Ascending aorta (tissue), 2 donors: ENCODE results near the gene POU2F1. TPM values are rescaled to one million over a fixed set of nuclear protein-coding genes. Genes with fewer than 3 reads are reported as not detected.

ENCODE experiments used
- DNase-seq, 2 donors: peaks; one replicate each; pipeline ENCODE4 v3.0.0-alpha.2; 2019; ENCODE audit warnings: low spot score in 2 of 2
- H3K27ac ChIP-seq, 2 donors: fragments of 200-600 bp; sonication (generic); one replicate each; pipeline ENCODE4 v1.5.1; 2016 to 2017; ENCODE audit warnings: mild to moderate bottlenecking in 1 of 2
- H3K27me3 ChIP-seq: fragments of 200-600 bp; sonication (generic); one replicate; pipeline ENCODE4 v1.5.1; 2017
- H3K36me3 ChIP-seq, 2 donors: fragments of 200-600 bp; sonication (generic); one replicate each; pipeline ENCODE4 v1.5.1; 2016
- H3K4me1 ChIP-seq, 2 donors: fragments of 200-600 bp; sonication (generic); one replicate each; pipeline ENCODE4 v1.5.1; 2016 to 2017; ENCODE audit warnings: mild to moderate bottlenecking in 1 of 2
- H3K4me3 ChIP-seq, 2 donors: fragments of 200-600 bp; sonication (generic); one replicate each; pipeline ENCODE4 v1.5.1; 2016 to 2017; ENCODE audit warnings: mild to moderate bottlenecking in 1 of 2
- H3K9me3 ChIP-seq, 2 donors: fragments of 200-600 bp; sonication (generic); one replicate each; pipeline ENCODE4 v1.5.1; 2016
- CTCF ChIP-seq, 3 experiments: fragments of 200-600 bp in 2 of 3; fragments of 450-650 bp in 1 of 3; sonication (generic) in 2 of 3; IDR thresholded peaks; one replicate each; pipeline ENCODE4 v1.5.1; 2016 to 2019; ENCODE audit warnings: antibody characterized with exemption in 3 of 3, mild to moderate bottlenecking in 1 of 3, moderate library complexity in 1 of 3
- intact Hi-C: fragments of 100-400 bp; cut with DNase I; formaldehyde crosslinking; loops from one replicate; pipeline ENCODE4 v1.15.1; 2023
- total RNA-seq: library from RNA; depleted of rRNA; stranded (reverse); fragments of >200 nt; gene quantifications from one replicate; pipeline ENCODE4 v1.1.0, GENCODE V29; 2016

POU2F1 gene
- total RNA-seq, 1 donor from 2014 or later, result 3.0 TPM

GRCh38 chr1:167206166-167206835 lies 14.4 kb upstream of the POU2F1 start:
- Histone ChIP-seq H3K4me1 (no peaks in the 10 kb centered on the region), H3K4me3 (no peak overlapping the region), H3K27me3 (no peaks in the 10 kb centered on the region), H3K9me3 (peaks cover 0 to 4% of the 10 kb centered on the region in 2 donors), H3K27ac (no peak overlapping the region), H3K36me3 (no peaks in the 10 kb centered on the region)
- TF ChIP-seq CTCF (IDR thresholded peaks at IDR 0.05), result no peak
- intact Hi-C loops, result no loop called here
- DNase-seq, result no peak

GRCh38 chr1:167207940-167208623 lies 12.6 kb upstream of the POU2F1 start:
- Histone ChIP-seq H3K36me3 (no peaks in the 10 kb centered on the region), H3K27me3 (no peaks in the 10 kb centered on the region), H3K27ac (no peak overlapping the region), H3K4me1 (no peaks in the 10 kb centered on the region), H3K4me3 (no peak overlapping the region), H3K9me3 (peaks cover 0 to 4% of the 10 kb centered on the region in 2 donors)
- intact Hi-C loops, result no loop called here
- no peak for TF ChIP-seq CTCF (IDR thresholded peaks at IDR 0.05)
- no peak for DNase-seq

- H3K9me3 ChIP-seq, result peaks cover 0 to 4% of the 10 kb centered on the region in 2 donors
- no peaks in the 10 kb centered on the region for H3K27me3 ChIP-seq
- no peak overlapping the region for H3K4me3 ChIP-seq
- DNase-seq, result no peak
- no peak overlapping the region for H3K27ac ChIP-seq
- no peak for TF ChIP-seq CTCF (IDR thresholded peaks at IDR 0.05)
- no peaks in the 10 kb centered on the region for H3K36me3 ChIP-seq
- H3K4me1 ChIP-seq, result no peaks in the 10 kb centered on the region
- intact Hi-C loops, result no loop called here
These were observed 12.1 kb upstream of the POU2F1 start for GRCh38 chr1:167208624-167208976.

- no peaks in the 10 kb centered on the region for H3K4me1 ChIP-seq
- intact Hi-C loops, result no loop called here
- no peak for DNase-seq
- no peaks in the 10 kb centered on the region for H3K27me3 ChIP-seq
- no peaks in the 10 kb centered on the region for H3K36me3 ChIP-seq
- peaks cover 0 to 4% of the 10 kb centered on the region in 2 donors for H3K9me3 ChIP-seq
- no peak overlapping the region for H3K4me3 ChIP-seq
- no peak for TF ChIP-seq CTCF (IDR thresholded peaks at IDR 0.05)
- H3K27ac ChIP-seq, result no peak overlapping the region
These were observed 11.6 kb upstream of the POU2F1 start for GRCh38 chr1:167209044-167209443.

GRCh38 chr1:167210966-167211674 lies 9.6 kb upstream of the POU2F1 start:
- Histone ChIP-seq H3K4me1 (no peaks in the 10 kb centered on the region), H3K27me3 (no peaks in the 10 kb centered on the region), H3K4me3 (no peak overlapping the region), H3K9me3 (peaks cover 0 to 4% of the 10 kb centered on the region in 2 donors), H3K27ac (no peak overlapping the region), H3K36me3 (no peaks in the 10 kb centered on the region)
- DNase-seq, result no peak
- no peak for TF ChIP-seq CTCF (IDR thresholded peaks at IDR 0.05)
- intact Hi-C loops, result no loop called here
